Activated T-cell treated with anti-CD3 and anti-CD28 coated beads, Interleukin-2, amount 50 U/mL, for 72 hours (primary cell): ENCODE data around the gene GABPA. TPM values are rescaled to one million over a fixed set of nuclear protein-coding genes. Genes with fewer than 3 reads are reported as not detected.
"Not testable (repeated sequence)": the region's sequence is repeated elsewhere in the genome, so short reads cannot be mapped to it uniquely, and the experiment has no call there.

Source experiments
- ATAC-seq, 2 donors: fragments of 150-1000 bp; cut with Tn5 transposase; replicated peaks in 1 of 2; 2 replicates each; pipeline ENCODE4 v1.10.0; 2021; ENCODE audit warnings: moderate library complexity in 2 of 2, mild to moderate bottlenecking in 1 of 2
- DNase-seq, 2 donors: peaks; one replicate each; pipeline ENCODE4 v3.0.0; 2021 to 2022; ENCODE audit warnings: mixed read lengths in 1 of 2
- H3K27ac Mint-ChIP-seq: one replicate; pipeline ENCODE4 v1.8.0; 2022; ENCODE audit warnings: mild to moderate bottlenecking, moderate library complexity, mixed read lengths
- H3K27me3 Mint-ChIP-seq: one replicate; pipeline ENCODE4 v1.8.0; 2022; ENCODE audit warnings: low read depth, mixed read lengths
- H3K36me3 Mint-ChIP-seq, 2 donors: one replicate each; pipeline ENCODE4 v1.8.0; 2022; ENCODE audit warnings: mixed read lengths in 2 of 2, mild to moderate bottlenecking in 1 of 2; ENCODE audit not compliant: insufficient read depth in 2 of 2
- H3K4me1 Mint-ChIP-seq: one replicate; pipeline ENCODE4 v1.8.0; 2022; ENCODE audit warnings: low read depth, mixed read lengths
- H3K4me3 Mint-ChIP-seq, 2 donors: one replicate each; pipeline ENCODE4 v1.8.0; 2022; ENCODE audit warnings: mild to moderate bottlenecking in 2 of 2, mixed read lengths in 2 of 2, moderate library complexity in 2 of 2
- H3K9me3 Mint-ChIP-seq, 2 donors: one replicate each; pipeline ENCODE4 v1.8.0; 2022; ENCODE audit warnings: mixed read lengths in 2 of 2
- total RNA-seq, 2 donors: library from RNA; stranded (reverse); gene quantifications; one replicate each; pipeline ENCODE4 v1.2.3, GENCODE V29; 2022

Gene GABPA
- total RNA-seq, 2 donors from 2014 or later, result 27.3 to 29.7 TPM

GRCh38 chr21:25756190-25756932, 21.6 kb downstream of the GABPA start:
- Mint-ChIP-seq H3K27ac (no peak overlapping the region), H3K4me1 (peaks cover 19% of the 10 kb centered on the region), H3K36me3 (peaks cover 3 to 33% of the 10 kb centered on the region in 2 donors), H3K27me3 (no peaks in the 10 kb centered on the region), H3K4me3 (peak overlapping the region in 1 of 2 donors; percentile 11), H3K9me3 (no peaks in the 10 kb centered on the region)
- DNase-seq (no peak), ATAC-seq (no peak)

- no peaks in the 10 kb centered on the region for H3K9me3 Mint-ChIP-seq
- DNase-seq, result no peak
- H3K4me3 Mint-ChIP-seq, result no peak overlapping the region
- H3K27me3 Mint-ChIP-seq, result no peaks in the 10 kb centered on the region
- peaks cover 19% of the 10 kb centered on the region for H3K4me1 Mint-ChIP-seq
- H3K36me3 Mint-ChIP-seq, result peaks cover 3 to 27% of the 10 kb centered on the region in 2 donors
- peak overlapping the region; percentile 59 for H3K27ac Mint-ChIP-seq
- ATAC-seq, result no peak
Measured at GRCh38 chr21:25757531-25757930, 22.8 kb downstream of the GABPA start.

- Mint-ChIP-seq H3K27me3 (no peaks in the 10 kb centered on the region), H3K9me3 (no peaks in the 10 kb centered on the region), H3K36me3 (peaks cover 2 to 23% of the 10 kb centered on the region in 2 donors), H3K27ac (peak overlapping the region; percentile 76), H3K4me1 (peaks cover 19% of the 10 kb centered on the region), H3K4me3 (peak overlapping the region; percentile 17 to 47)
- peak; percentile 39 to 54 for ATAC-seq
- DNase-seq, result no peak
Measured at GRCh38 chr21:25759573-25759972, 24.8 kb downstream of the GABPA start.

- H3K27ac Mint-ChIP-seq, result peak overlapping the region; percentile 76
- ATAC-seq (peak in 1 of 2 donors; percentile 56), DNase-seq (no peak)
- peaks cover 2 to 25% of the 10 kb centered on the region in 2 donors for H3K36me3 Mint-ChIP-seq
- no peaks in the 10 kb centered on the region for H3K9me3 Mint-ChIP-seq
- H3K4me3 Mint-ChIP-seq, result peak overlapping the region; percentile 17 to 47
- no peaks in the 10 kb centered on the region for H3K27me3 Mint-ChIP-seq
- peaks cover 19% of the 10 kb centered on the region for H3K4me1 Mint-ChIP-seq
Measured at GRCh38 chr21:25760061-25760460, 25.3 kb downstream of the GABPA start.

GRCh38 chr21:25760677-25761076, 25.9 kb downstream of the GABPA start:
- H3K4me1 Mint-ChIP-seq, result peaks cover 19% of the 10 kb centered on the region
- DNase-seq (no peak), ATAC-seq (no peak)
- H3K4me3 Mint-ChIP-seq, result no peak overlapping the region
- H3K27ac Mint-ChIP-seq, result peak overlapping the region; percentile 76
- H3K36me3 Mint-ChIP-seq, result peaks cover 2 to 31% of the 10 kb centered on the region in 2 donors
- H3K27me3 Mint-ChIP-seq, result no peaks in the 10 kb centered on the region
- no peaks in the 10 kb centered on the region for H3K9me3 Mint-ChIP-seq

GRCh38 chr21:25764065-25764464, 29.3 kb downstream of the GABPA start:
- Mint-ChIP-seq H3K9me3 (no peaks in the 10 kb centered on the region), H3K4me1 (peaks cover 11% of the 10 kb centered on the region), H3K27me3 (no peaks in the 10 kb centered on the region), H3K27ac (no peak overlapping the region), H3K4me3 (no peak overlapping the region), H3K36me3 (peaks cover 2 to 27% of the 10 kb centered on the region in 2 donors)
- ATAC-seq (no peak), DNase-seq (no peak)

- Mint-ChIP-seq H3K27me3 (no peaks in the 10 kb centered on the region), H3K36me3 (peaks cover 1 to 15% of the 10 kb centered on the region in 2 donors), H3K27ac (no peak overlapping the region), H3K4me3 (no peak overlapping the region), H3K9me3 (no peaks in the 10 kb centered on the region), H3K4me1 (peaks cover 6% of the 10 kb centered on the region)
- DNase-seq (no peak), ATAC-seq (no peak)
Measured at GRCh38 chr21:25767921-25768320, 33.1 kb downstream of the GABPA start.

- ATAC-seq (no peak), DNase-seq (no peak)
- Mint-ChIP-seq H3K27ac (no peak overlapping the region), H3K4me3 (no peak overlapping the region), H3K27me3 (no peaks in the 10 kb centered on the region), H3K4me1 (peaks cover 8% of the 10 kb centered on the region), H3K36me3 (no peaks in the 10 kb centered on the region), H3K9me3 (no peaks in the 10 kb centered on the region)
Measured at GRCh38 chr21:25772686-25773085, 37.9 kb downstream of the GABPA start.

GRCh38 chr21:25776440-25776839, 41.7 kb downstream of the GABPA start:
- no peak for DNase-seq
- Mint-ChIP-seq H3K9me3 (no peaks in the 10 kb centered on the region), H3K4me3 (no peak overlapping the region), H3K4me1 (peaks cover 8% of the 10 kb centered on the region), H3K27ac (no peak overlapping the region), H3K27me3 (no peaks in the 10 kb centered on the region), H3K36me3 (no peaks in the 10 kb centered on the region)
- ATAC-seq, result no peak

GRCh38 chr21:25778126-25778875, 43.5 kb downstream of the GABPA start:
- ATAC-seq, H3K9me3 Mint-ChIP-seq, H3K4me1 Mint-ChIP-seq: not testable (repeated sequence)

GRCh38 chr21:25788677-25789076, 53.9 kb downstream of the GABPA start:
- ATAC-seq, result no peak
- no peaks in the 10 kb centered on the region for H3K36me3 Mint-ChIP-seq
- no peak overlapping the region for H3K27ac Mint-ChIP-seq

More at GRCh38 chr21:25778126-25778875, 43.5 kb downstream of the GABPA start:
- H3K27ac Mint-ChIP-seq, H3K4me3 Mint-ChIP-seq, DNase-seq, H3K27me3 Mint-ChIP-seq, H3K36me3 Mint-ChIP-seq: not testable (repeated sequence)

GRCh38 chr21:25790122-25790877, 55.5 kb downstream of the GABPA start:
- DNase-seq (peak in 1 of 2 donors; percentile 17), ATAC-seq (peak; percentile 62 to 66)
- Mint-ChIP-seq H3K4me3 (peak overlapping the region; percentile 72 to 74), H3K9me3 (no peaks in the 10 kb centered on the region), H3K27me3 (peaks cover 7% of the 10 kb centered on the region), H3K36me3 (no peaks in the 10 kb centered on the region), H3K27ac (peak overlapping the region; percentile 51), H3K4me1 (peaks cover 12% of the 10 kb centered on the region)

More at GRCh38 chr21:25788677-25789076, 53.9 kb downstream of the GABPA start:
- DNase-seq, result no peak
- Mint-ChIP-seq H3K4me1 (peaks cover 12% of the 10 kb centered on the region), H3K4me3 (no peak overlapping the region), H3K9me3 (no peaks in the 10 kb centered on the region), H3K27me3 (peaks cover 13% of the 10 kb centered on the region)

GRCh38 chr21:25790878-25791204, 56.1 kb downstream of the GABPA start:
- Mint-ChIP-seq H3K27me3 (peaks cover 7% of the 10 kb centered on the region), H3K9me3 (no peaks in the 10 kb centered on the region), H3K36me3 (no peaks in the 10 kb centered on the region), H3K27ac (peak overlapping the region; percentile 34), H3K4me3 (peak overlapping the region; percentile 72 to 74), H3K4me1 (peaks cover 12% of the 10 kb centered on the region)
- no peak for DNase-seq
- ATAC-seq, result no peak
